ENCODE measurements around the gene ARL11.

The ARL11 gene

DNA sequence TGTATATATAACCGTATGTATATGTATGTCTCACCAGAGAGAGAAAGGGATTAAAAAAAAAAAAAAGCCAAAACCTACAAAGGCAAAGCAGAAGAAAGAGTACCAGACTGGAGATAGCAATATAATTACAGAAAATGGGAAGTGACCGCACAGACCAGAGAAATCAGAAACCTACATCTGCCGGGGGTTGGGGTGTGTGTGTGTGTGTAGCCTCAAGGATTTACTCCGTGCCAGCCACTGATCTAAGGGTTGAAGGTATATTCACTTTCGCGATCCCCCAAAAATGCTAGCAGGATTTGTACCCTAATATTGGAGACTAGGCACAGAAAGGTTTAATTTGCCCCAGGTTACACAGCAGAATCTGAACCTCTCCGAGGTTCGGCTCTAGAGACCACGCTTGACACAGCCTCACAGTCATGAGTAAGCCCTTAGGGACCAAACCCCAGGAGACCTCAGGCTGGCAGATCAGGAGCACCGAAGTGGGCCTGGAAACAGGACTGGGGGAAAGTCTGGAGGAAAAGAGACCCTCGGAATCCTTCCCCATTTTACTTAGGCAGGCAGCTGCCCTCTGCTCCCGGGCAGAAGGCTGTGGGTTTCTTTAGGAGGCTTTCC lies 14.8 kb downstream of the ARL11 start:
- in situ Hi-C loops (cut with MboI; ENCODE audit: low sequenced_read_pairs) = no loop called here

GRCh38 chr13:49645451-49645850 lies 17.1 kb downstream of the ARL11 start:
- in situ Hi-C loops (cut with MboI; ENCODE audit: low sequenced_read_pairs) = no loop called here

DNA sequence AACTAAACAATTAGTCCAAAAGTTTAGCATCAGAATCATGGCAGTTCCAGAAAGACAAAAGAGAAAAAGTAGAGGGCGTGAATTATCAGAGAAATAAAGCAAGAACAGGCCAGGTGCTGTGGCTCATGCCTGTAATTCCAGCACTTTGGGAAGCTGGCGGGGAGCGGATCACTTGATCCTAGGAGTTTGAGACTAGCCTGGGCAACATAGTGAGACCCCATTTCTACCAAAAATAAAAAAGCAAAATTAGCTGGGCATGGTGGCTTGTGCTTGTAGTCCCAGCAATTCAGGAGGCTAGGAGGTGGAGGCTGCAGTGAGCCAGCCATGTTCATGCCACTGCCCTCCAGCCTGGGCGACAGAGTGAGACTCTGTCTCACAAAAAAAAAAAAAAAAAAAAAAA lies 18.4 kb downstream of the ARL11 start:
- in situ Hi-C loops (cut with MboI; ENCODE audit: low sequenced_read_pairs) = no loop called here

DNA sequence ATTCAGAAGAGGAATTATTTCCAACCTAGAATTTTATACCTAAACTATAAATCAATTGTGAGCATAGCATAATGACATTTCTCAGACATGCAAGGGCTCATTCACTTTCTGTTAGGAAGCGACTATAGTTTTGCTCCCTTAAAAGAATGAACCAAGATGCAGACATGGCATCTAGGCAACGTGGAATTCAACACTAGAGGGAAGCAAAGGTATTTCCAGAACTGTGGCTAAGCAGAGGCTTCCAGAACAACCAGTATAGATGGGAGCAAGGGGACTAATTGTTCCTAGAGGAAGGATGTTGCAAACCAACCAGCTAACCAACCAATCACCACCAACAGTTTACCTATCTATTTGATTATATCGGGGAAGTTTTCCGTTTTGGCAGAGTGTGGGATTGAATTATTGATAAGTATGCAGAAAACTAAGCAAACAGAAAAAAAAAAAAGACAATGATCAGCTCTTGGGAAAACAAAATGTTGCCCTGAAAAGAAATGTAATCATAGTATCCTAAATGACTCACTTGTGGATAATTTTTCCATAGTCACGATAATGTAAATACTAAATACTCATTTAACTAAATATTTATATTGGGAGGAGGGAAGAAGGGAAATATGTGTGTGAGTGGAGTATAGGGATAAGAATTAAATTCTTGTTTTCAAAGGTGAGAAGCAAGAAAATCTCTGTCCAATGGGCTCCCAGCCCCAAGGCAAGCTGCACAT lies 21.1 kb downstream of the ARL11 start:
- in situ Hi-C loops (cut with MboI; ENCODE audit: low sequenced_read_pairs) = no loop called here

DNA sequence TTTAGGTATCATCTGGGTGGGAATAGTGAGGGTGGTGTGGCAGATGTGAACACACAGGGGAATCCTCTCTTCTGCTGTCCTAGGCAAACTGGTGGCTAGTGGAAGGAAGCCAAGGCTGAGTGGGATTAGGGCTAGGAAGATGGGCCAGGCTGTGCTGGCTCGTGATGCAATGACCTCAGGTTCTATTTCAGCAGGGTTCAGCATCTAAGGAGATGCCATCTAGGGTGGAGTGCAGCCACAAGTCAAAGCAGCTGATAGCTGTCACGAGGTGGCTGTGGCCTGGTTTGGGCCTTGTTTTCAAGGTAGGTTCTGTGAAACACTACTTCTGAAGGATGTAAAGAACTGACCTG lies 21.6 kb downstream of the ARL11 start:
- in situ Hi-C loops (cut with MboI; ENCODE audit: low sequenced_read_pairs) = loop anchor here (25.0 kb wide), 1 partner anchor 1412 kb away; no protein-coding TSS in a partner anchor

GRCh38 chr13:49651570-49652354 lies 23.5 kb downstream of the ARL11 start:
- in situ Hi-C loops (cut with MboI; ENCODE audit: low sequenced_read_pairs) = loop anchor here (25.0 kb wide), 1 partner anchor 1411 kb away; no protein-coding TSS in a partner anchor

DNA sequence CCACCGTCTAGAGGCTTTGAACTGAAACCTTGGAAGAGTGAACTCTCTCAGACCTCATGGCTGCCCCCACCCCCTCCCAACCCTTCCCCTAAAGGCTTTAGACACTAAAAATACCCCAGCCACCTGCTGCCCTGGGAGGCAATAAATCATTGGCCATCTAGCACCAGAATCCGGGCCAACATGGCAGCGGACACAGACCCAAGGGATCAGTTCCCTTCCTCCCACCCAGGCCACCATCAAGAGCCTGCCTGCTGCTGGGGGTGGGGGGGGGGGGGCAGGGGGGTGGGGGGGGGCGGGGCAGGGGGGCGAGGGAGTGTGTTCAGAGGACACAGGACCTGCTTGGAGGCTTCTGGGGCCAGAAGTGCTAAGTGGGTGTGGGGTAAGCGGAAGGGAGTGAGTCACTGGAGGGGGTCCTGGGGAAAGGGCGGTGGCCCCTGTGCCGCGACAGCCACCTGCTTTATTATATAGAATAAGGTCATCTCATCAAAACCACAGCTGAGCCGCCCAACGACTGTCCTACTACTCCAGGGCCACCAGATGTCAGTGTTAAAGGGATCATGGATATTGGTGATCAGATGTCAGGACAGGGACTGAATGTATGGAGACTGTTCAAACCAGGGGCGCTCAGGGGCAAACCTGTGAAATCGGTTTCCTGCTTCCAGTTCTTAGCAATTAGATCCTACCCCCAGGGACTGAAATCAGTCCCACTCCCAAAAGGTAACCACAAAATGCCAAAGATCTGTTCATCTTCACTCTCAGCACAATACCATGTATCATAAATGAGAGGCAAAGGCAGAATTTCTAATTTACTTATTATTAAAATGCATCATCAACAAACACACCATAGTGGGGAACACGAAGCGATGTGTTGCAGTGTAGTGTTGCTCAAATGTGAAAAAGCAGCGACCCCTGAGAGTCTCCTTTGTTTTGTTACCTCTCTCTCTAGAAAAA lies 24.3 kb downstream of the ARL11 start:
- in situ Hi-C loops (cut with MboI; ENCODE audit: low sequenced_read_pairs) = loop anchor here (25.0 kb wide), 1 partner anchor 1410 kb away; no protein-coding TSS in a partner anchor

- in situ Hi-C loops (cut with MboI; ENCODE audit: low sequenced_read_pairs) = loop anchor here (25.0 kb wide), 1 partner anchor 1409 kb away; no protein-coding TSS in a partner anchor
These were observed 25.2 kb downstream of the ARL11 start for GRCh38 chr13:49653478-49653877.

DNA sequence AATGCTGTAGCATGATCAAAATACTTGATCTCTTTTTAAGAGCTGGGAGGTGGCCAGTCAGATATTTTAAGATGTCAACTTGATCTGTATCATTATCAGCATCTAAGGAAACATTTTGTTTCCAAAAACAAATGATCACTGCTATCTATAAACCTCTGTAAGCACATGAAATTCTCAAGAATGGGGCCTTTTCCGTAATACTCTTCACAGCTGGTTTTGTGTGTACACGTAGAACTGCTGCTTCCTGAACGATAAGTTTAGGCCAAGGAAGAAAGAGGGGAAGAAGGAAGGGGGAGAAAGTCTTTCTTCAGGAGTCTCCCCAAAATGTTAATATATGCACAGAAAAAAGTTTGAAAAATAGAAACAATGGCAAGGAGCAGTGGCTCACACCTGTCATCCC lies 25.7 kb downstream of the ARL11 start:
- in situ Hi-C loops (cut with MboI; ENCODE audit: low sequenced_read_pairs) = loop anchor here (25.0 kb wide), 1 partner anchor 1408 kb away; no protein-coding TSS in a partner anchor

GRCh38 chr13:49655906-49656305 lies 27.6 kb downstream of the ARL11 start:
- in situ Hi-C loops (cut with MboI; ENCODE audit: low sequenced_read_pairs) = loop anchor here (25.0 kb wide), 1 partner anchor 1406 kb away; no protein-coding TSS in a partner anchor

DNA sequence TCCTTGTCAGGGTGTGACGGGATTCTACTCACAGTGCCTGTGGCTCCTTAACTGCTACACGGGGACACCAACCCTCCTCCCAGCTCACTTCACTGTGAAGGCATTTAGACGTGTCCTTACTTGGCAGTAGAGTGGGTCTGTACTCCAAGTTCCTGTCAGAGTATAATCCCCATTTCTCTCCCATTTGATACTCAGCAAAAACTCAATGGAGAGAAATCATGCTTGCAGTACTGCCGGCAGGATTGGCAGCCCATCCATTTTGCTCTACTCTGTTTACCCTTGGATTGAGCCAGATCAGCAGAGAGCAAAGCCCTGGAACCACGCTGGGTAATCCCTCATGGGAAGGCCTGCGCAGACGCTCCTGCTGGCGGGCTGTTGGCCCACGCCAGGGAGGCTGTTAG lies 28.9 kb downstream of the ARL11 start:
- in situ Hi-C loops (cut with MboI; ENCODE audit: low sequenced_read_pairs) = loop anchor here (25.0 kb wide), 1 partner anchor 1405 kb away; no protein-coding TSS in a partner anchor

GRCh38 chr13:49664606-49665005 lies 36.3 kb downstream of the ARL11 start:
- in situ Hi-C loops (cut with MboI; ENCODE audit: low sequenced_read_pairs) = loop anchor here (10.0 to 25.0 kb wide), 2 partner anchors 180 to 1398 kb away; no protein-coding TSS in a partner anchor

GRCh38 chr13:49667773-49668172 lies 39.5 kb downstream of the ARL11 start:
- in situ Hi-C loops (cut with MboI; ENCODE audit: low sequenced_read_pairs) = loop anchor here (10.0 to 25.0 kb wide), 2 partner anchors 177 to 1395 kb away; no protein-coding TSS in a partner anchor

- in situ Hi-C loops (cut with MboI; ENCODE audit: low sequenced_read_pairs) = loop anchor here (10.0 to 25.0 kb wide), 2 partner anchors 175 to 1392 kb away; no protein-coding TSS in a partner anchor
These were observed 41.5 kb downstream of the ARL11 start for GRCh38 chr13:49669735-49670309.

- in situ Hi-C loops (cut with MboI; ENCODE audit: low sequenced_read_pairs) = loop anchor here (25.0 kb wide), 1 partner anchor 1391 kb away; no protein-coding TSS in a partner anchor
These were observed 42.5 kb downstream of the ARL11 start for GRCh38 chr13:49670828-49671227.

- in situ Hi-C loops (cut with MboI; ENCODE audit: low sequenced_read_pairs) = no loop called here
These were observed 48.4 kb downstream of the ARL11 start for GRCh38 chr13:49676581-49677298.

GRCh38 chr13:49678191-49678914 lies 50.0 kb downstream of the ARL11 start:
- in situ Hi-C loops (cut with MboI; ENCODE audit: low sequenced_read_pairs) = no loop called here

GRCh38 chr13:49679246-49679645 lies 50.9 kb downstream of the ARL11 start:
- in situ Hi-C loops (cut with MboI; ENCODE audit: low sequenced_read_pairs) = no loop called here
